ENCODE results near the gene C6orf15. TPM values are rescaled to one million over a fixed set of nuclear protein-coding genes. Genes with fewer than 3 reads are reported as not detected.

The C6orf15 gene
- total RNA-seq, 2 donors from 2014 or later: not detected

DNA sequence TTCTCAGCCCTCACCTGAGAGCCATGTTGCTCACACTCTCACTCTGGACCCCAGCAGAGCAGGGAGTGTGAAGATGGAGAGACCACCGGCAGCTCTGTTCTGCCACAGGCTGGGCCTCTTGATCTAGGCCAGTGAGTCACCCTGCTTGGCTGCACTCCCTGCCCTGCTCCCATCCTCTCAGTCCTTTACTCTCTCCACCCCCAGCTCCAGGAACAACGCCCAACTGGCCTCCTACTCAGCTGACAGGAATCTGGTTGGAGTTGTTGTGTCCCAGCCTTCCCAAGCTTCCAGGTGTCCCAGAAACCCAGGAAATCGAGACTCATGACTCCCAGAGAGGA, 2.1 kb upstream of the C6orf15 start, which contains the start of gene PSORS1C1:
Gene PSORS1C1 (plus strand): TSS at position 260 of the 338 bp plus-strand sequence. CDS start 14,833 bp downstream, outside the sequence.
- no peak within 1 kb of the TSS for H3K4me3 ChIP-seq
- DNase-seq: peak; percentile 79
- H3K4me1 ChIP-seq: peaks cover 5% of the 10 kb centered on the region
- H3K9ac ChIP-seq (ENCODE audit: low read depth in 2 of 2, low read length in 2 of 2): peak within 1 kb of the TSS in 1 of 2 donors; percentile 41
- H3K36me3 ChIP-seq: no peaks in the 10 kb centered on the region
- H3K27me3 ChIP-seq: no peaks in the 10 kb centered on the region
- no peaks in the 10 kb centered on the region for H3K9me3 ChIP-seq
- TF ChIP-seq, protein P1, sequence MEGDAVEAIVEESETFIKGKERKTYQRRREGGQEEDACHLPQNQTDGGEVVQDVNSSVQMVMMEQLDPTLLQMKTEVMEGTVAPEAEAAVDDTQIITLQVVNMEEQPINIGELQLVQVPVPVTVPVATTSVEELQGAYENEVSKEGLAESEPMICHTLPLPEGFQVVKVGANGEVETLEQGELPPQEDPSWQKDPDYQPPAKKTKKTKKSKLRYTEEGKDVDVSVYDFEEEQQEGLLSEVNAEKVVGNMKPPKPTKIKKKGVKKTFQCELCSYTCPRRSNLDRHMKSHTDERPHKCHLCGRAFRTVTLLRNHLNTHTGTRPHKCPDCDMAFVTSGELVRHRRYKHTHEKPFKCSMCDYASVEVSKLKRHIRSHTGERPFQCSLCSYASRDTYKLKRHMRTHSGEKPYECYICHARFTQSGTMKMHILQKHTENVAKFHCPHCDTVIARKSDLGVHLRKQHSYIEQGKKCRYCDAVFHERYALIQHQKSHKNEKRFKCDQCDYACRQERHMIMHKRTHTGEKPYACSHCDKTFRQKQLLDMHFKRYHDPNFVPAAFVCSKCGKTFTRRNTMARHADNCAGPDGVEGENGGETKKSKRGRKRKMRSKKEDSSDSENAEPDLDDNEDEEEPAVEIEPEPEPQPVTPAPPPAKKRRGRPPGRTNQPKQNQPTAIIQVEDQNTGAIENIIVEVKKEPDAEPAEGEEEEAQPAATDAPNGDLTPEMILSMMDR (IDR thresholded peaks at IDR 0.05): no peak
- intact Hi-C loops (cut with DNase I): no loop called here
- H3K27ac ChIP-seq: no peak within 1 kb of the TSS

DNA sequence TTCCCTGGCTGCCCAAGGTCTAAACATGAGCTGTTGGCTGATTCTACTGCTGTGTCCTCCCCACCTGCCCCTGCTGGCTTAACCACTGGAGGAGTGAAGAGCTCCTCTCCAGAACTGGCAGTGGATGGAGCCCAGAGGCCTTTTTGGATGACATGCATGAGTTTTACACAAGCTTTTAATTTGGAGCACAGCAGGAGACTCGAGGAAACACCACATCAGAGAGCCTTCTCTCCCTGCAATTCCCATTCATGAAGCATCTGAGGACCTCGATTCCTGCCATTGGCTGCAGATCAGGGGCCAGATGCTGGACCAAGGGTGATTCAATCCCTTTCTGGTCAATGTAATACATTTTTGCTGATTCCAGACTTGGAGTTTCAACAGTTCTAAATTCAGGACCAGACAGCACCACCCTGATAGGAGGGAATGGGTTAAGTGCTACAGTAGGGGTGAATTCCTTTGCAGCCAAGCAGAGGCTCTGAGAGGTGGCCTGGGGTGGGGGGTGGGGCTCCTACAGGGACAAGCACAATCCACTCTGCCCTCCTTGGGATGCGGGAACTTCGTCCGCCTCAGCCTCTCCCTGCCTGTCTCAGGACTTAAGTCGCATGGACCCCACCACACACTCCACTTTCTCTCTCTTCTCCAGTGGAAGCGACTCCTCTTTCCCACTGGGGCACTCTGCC, 1.6 kb upstream of the C6orf15 start:
- Histone ChIP-seq H3K4me1 (peaks cover 5% of the 10 kb centered on the region), H3K36me3 (no peaks in the 10 kb centered on the region), H3K27me3 (no peaks in the 10 kb centered on the region), H3K4me3 (no peak overlapping the region), H3K27ac (no peak overlapping the region), H3K9ac (ENCODE audit: low read depth in 2 of 2, low read length in 2 of 2) (peak overlapping the region in 1 of 2 donors; percentile 41), H3K9me3 (no peaks in the 10 kb centered on the region)
- TF ChIP-seq, protein P1 (IDR thresholded peaks at IDR 0.05): no peak
- intact Hi-C loops (cut with DNase I): no loop called here
- DNase-seq: no peak

GRCh38 chr6:31111712-31112111, 663 bp downstream of the C6orf15 start:
- Histone ChIP-seq H3K27ac (no peak overlapping the region), H3K27me3 (no peaks in the 10 kb centered on the region), H3K4me1 (peaks cover 5% of the 10 kb centered on the region), H3K36me3 (no peaks in the 10 kb centered on the region), H3K9me3 (no peaks in the 10 kb centered on the region), H3K4me3 (no peak overlapping the region), H3K9ac (ENCODE audit: low read depth in 2 of 2, low read length in 2 of 2) (no peak overlapping the region)
- TF ChIP-seq, protein P1 (IDR thresholded peaks at IDR 0.05): no peak
- intact Hi-C loops (cut with DNase I): no loop called here
- DNase-seq: no peak

GRCh38 chr6:31110825-31111582, 1.4 kb downstream of the C6orf15 start:
- Histone ChIP-seq H3K9me3 (no peaks in the 10 kb centered on the region), H3K36me3 (no peaks in the 10 kb centered on the region), H3K4me3 (no peak overlapping the region), H3K9ac (ENCODE audit: low read depth in 2 of 2, low read length in 2 of 2) (no peak overlapping the region), H3K4me1 (peaks cover 5% of the 10 kb centered on the region), H3K27me3 (no peaks in the 10 kb centered on the region), H3K27ac (no peak overlapping the region)
- intact Hi-C loops (cut with DNase I): no loop called here
- no peak for DNase-seq
- TF ChIP-seq, protein P1 (IDR thresholded peaks at IDR 0.05): no peak

- Histone ChIP-seq H3K4me1 (no peaks in the 10 kb centered on the region), H3K4me3 (no peak overlapping the region)
Observed at GRCh38 chr6:31107052-31107451, 5.3 kb downstream of the C6orf15 start.

More at GRCh38 chr6:31107052-31107451, 5.3 kb downstream of the C6orf15 start:
- no peaks in the 10 kb centered on the region for H3K27me3 ChIP-seq
- no peak overlapping the region for H3K27ac ChIP-seq
- H3K9me3 ChIP-seq: no peaks in the 10 kb centered on the region
- DNase-seq: no peak
- H3K36me3 ChIP-seq: no peaks in the 10 kb centered on the region
- intact Hi-C loops (cut with DNase I): no loop called here
- TF ChIP-seq, protein P1 (IDR thresholded peaks at IDR 0.05): no peak
- no peak overlapping the region for H3K9ac ChIP-seq (ENCODE audit: low read depth in 2 of 2, low read length in 2 of 2)

All from colonic mucosa (tissue), 4 donors.